Upper lobe of left lung (tissue), 6 donors: ENCODE measurements around the gene MRPS2. TPM values are rescaled to one million over a fixed set of nuclear protein-coding genes. Genes with fewer than 3 reads are reported as not detected.
A peak's percentile ranks its signal among the peaks of the same experiment; 100 is the strongest.
"Not testable (repeated sequence)": the region's sequence is repeated elsewhere in the genome, so short reads cannot be mapped to it uniquely, and the experiment has no call there.

Source experiments
- ATAC-seq, 2 donors: fragments of 200-7000 bp; cut with Tn5 transposase; one replicate each; pipeline ENCODE4 v1.9.1; 2022; ENCODE audit warnings: mild to moderate bottlenecking in 2 of 2, moderate library complexity in 2 of 2; ENCODE audit not compliant: low FRiP score in 2 of 2
- DNase-seq, 2 donors: peaks; one replicate each; pipeline ENCODE4 v3.0.0-alpha.2; 2019 to 2020
- H3K27ac ChIP-seq, 4 donors: fragments of 200-600 bp; sonication (generic); one replicate each; pipeline ENCODE4 v1.5.1; 2016 to 2019
- H3K27me3 ChIP-seq, 4 donors: fragments of 200-600 bp; sonication (generic); one replicate each; pipeline ENCODE4 v1.5.1; 2017 to 2019
- H3K36me3 ChIP-seq, 4 donors: fragments of 200-600 bp; sonication (generic); one replicate each; pipeline ENCODE4 v1.5.1; 2016 to 2019
- H3K4me1 ChIP-seq, 4 donors: fragments of 200-600 bp; sonication (generic); one replicate each; pipeline ENCODE4 v1.5.1; 2018 to 2019
- H3K4me3 ChIP-seq, 4 donors: fragments of 200-600 bp; sonication (generic); one replicate each; pipeline ENCODE4 v1.5.1; 2017 to 2019; ENCODE audit warnings: mild to moderate bottlenecking in 2 of 4, moderate library complexity in 1 of 4
- H3K9me3 ChIP-seq, 4 donors: fragments of 200-600 bp; sonication (generic); one replicate each; pipeline ENCODE4 v1.5.1; 2018 to 2019
- EP300 ChIP-seq, 4 donors: sonication (generic); formaldehyde crosslinking; IDR thresholded peaks; one replicate each; pipeline ENCODE4 v1.5.1; 2017; ENCODE audit warnings: antibody characterized with exemption in 4 of 4, control low read depth in 2 of 4
- POLR2A ChIP-seq, 4 donors: fragments of 450-650 bp; IDR thresholded peaks; one replicate each; pipeline ENCODE4 v1.5.1; 2016 to 2017; ENCODE audit warnings: antibody characterized with exemption in 4 of 4, mild to moderate bottlenecking in 2 of 4
- POLR2AphosphoS5 ChIP-seq, 2 donors: sonication (generic); formaldehyde crosslinking; IDR thresholded peaks; one replicate each; pipeline ENCODE4 v1.5.1; 2017; ENCODE audit warnings: antibody characterized with exemption in 2 of 2
- WGBS, 2 donors: methylation state at CpG; one replicate each; pipeline ENCODE4 v1.1.5; 2017 to 2018; 5-methylcytosine and 5-hydroxymethylcytosine counted together
- total RNA-seq, 6 donors: library from RNA; depleted of rRNA in 4 of 6; stranded (reverse); fragments of >200 nt in 4 of 6; gene quantifications; one replicate each; pipeline versions ENCODE4 v1.1.0 to v1.2.1, GENCODE V29; 2016 to 2021
- TF ChIP-seq, protein P1 (sequence below), 6 experiments: fragments of 450-650 bp in 4 of 6; fragments of 200-600 bp in 2 of 6; sonication (generic) in 2 of 6; IDR thresholded peaks; one replicate each; pipeline ENCODE4 v1.5.1; 2016 to 2019; ENCODE audit warnings: antibody characterized with exemption in 6 of 6
- donor health status: DM: no; HTN: no; CAD: no; lungs with moderate emphysema.
- donor health status: DM: no; HTN: yes; CAD: no; lungs with severe emphysema.

The MRPS2 gene
- total RNA-seq, 6 donors from 2014 or later, result 11.1 to 40.6 (median 26.3) TPM

DNA sequence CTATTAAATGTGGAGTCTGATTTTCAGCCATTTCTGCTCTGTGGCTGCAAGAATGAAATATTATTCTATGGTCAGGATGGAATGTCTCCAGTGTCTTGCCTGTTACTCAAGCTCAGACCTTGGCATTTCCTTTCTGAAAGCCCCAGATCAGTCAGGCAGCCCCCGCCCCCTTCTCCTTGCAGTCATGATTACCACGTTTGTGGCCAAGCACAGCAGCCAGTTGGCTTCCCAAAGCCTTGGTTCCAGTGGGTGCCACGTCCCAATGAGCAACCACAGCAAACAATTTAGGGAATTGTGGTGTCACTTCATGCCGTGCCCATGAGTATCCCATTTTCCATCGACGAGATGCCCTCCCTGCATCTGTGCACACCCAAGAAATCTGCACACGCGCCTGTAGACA, 35.7 kb downstream of the MRPS2 start:
- TF ChIP-seq POLR2AphosphoS5 (IDR thresholded peaks at IDR 0.05), result no peak
- TF ChIP-seq, protein P1, sequence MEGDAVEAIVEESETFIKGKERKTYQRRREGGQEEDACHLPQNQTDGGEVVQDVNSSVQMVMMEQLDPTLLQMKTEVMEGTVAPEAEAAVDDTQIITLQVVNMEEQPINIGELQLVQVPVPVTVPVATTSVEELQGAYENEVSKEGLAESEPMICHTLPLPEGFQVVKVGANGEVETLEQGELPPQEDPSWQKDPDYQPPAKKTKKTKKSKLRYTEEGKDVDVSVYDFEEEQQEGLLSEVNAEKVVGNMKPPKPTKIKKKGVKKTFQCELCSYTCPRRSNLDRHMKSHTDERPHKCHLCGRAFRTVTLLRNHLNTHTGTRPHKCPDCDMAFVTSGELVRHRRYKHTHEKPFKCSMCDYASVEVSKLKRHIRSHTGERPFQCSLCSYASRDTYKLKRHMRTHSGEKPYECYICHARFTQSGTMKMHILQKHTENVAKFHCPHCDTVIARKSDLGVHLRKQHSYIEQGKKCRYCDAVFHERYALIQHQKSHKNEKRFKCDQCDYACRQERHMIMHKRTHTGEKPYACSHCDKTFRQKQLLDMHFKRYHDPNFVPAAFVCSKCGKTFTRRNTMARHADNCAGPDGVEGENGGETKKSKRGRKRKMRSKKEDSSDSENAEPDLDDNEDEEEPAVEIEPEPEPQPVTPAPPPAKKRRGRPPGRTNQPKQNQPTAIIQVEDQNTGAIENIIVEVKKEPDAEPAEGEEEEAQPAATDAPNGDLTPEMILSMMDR (IDR thresholded peaks at IDR 0.05), result no peak
- TF ChIP-seq POLR2A (IDR thresholded peaks at IDR 0.05), result no peak
- no peak for TF ChIP-seq EP300 (IDR thresholded peaks at IDR 0.05)
- H3K4me3 ChIP-seq, result no peak overlapping the region
- WGBS, 2 donors, result 72 to 78% methylated on average over 8 of the region's 8 CpGs
- no peak overlapping the region for H3K27ac ChIP-seq
- no peak for ATAC-seq
- no peak for DNase-seq
- no peaks in the 10 kb centered on the region for H3K27me3 ChIP-seq
- H3K4me1 ChIP-seq, result no peaks in the 10 kb centered on the region
- no peaks in the 10 kb centered on the region for H3K36me3 ChIP-seq
- H3K9me3 ChIP-seq, result no peaks in the 10 kb centered on the region

DNA sequence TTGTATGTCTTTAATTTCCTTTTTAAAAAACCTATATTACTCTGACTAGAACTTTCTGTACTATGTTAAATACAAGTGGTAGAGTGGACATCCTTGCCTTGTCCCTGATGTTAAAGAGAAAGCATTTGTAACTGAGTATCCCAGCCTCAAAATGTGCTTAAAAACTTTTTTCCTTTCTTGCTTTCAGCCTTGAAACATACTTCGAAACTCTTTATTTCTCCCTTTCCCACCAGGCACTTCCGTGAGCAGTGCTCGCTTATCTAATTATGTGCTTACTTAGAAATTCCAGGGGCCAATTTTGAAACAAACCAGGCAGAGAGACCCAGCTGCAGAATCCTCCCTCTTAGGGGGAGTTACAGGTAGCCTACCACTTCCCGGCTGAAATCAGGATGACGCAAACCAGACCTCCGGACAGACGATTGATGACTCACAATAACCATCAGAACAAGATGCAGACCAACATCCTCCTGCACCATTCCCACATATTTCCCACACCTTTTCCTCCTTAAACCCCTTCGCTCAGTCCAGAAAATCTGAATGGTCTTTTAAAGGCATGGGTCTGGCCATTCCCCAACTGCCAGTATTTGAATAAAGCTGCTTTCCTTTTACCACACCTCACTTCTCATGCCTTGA, 42.9 kb downstream of the MRPS2 start:
- not testable (repeated sequence) for H3K36me3 ChIP-seq, DNase-seq, H3K9me3 ChIP-seq, H3K27me3 ChIP-seq, H3K27ac ChIP-seq, H3K4me3 ChIP-seq, H3K4me1 ChIP-seq, ATAC-seq
- 59 to 66% methylated on average over 8 of the region's 8 CpGs for WGBS, 2 donors

DNA sequence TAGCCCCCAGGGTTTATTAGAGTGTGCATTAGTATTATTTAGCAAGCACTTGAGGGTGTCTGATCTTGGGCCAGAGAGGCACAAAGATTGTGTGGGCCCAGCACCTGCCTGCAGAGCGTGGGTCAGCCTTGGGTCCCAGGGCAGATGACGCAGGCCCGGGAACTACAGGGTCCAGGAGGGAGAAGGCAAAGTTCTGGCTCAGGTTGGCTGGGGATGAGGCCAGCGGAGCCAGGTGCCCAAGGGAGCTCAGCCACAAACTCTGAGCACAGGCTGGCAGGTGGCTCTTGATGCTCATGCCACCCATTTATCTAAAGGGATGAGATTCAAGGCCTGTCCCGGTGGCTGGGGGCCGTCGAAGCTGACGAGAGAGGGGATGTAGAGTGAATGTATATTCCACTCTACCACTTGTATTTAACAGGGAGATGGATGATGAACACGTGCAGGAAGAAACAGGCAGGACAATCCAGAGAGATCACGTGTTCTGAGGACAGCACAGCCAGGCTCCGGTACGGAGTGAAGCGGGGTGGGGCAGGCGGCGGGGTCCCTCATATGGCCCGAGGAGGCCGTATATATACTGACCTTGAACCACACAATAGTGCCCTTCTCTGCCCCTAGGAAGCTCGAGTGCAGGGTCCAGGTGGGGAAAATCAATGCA, 44.6 kb downstream of the MRPS2 start:
- no peak overlapping the region for H3K27ac ChIP-seq
- TF ChIP-seq, protein P1 (IDR thresholded peaks at IDR 0.05), result no peak
- TF ChIP-seq POLR2A (IDR thresholded peaks at IDR 0.05) (no peak), EP300 (IDR thresholded peaks at IDR 0.05) (no peak), POLR2AphosphoS5 (IDR thresholded peaks at IDR 0.05) (no peak)
- DNase-seq (peak in 1 of 2 donors; percentile 49), ATAC-seq (no peak)
- no peaks in the 10 kb centered on the region for H3K4me1 ChIP-seq
- H3K9me3 ChIP-seq, result no peaks in the 10 kb centered on the region
- WGBS, 2 donors, result 80 to 85% methylated on average over 13 to 17 of the region's 18 CpGs
- no peak overlapping the region for H3K4me3 ChIP-seq
- H3K27me3 ChIP-seq, result no peaks in the 10 kb centered on the region
- H3K36me3 ChIP-seq, result no peaks in the 10 kb centered on the region

DNA sequence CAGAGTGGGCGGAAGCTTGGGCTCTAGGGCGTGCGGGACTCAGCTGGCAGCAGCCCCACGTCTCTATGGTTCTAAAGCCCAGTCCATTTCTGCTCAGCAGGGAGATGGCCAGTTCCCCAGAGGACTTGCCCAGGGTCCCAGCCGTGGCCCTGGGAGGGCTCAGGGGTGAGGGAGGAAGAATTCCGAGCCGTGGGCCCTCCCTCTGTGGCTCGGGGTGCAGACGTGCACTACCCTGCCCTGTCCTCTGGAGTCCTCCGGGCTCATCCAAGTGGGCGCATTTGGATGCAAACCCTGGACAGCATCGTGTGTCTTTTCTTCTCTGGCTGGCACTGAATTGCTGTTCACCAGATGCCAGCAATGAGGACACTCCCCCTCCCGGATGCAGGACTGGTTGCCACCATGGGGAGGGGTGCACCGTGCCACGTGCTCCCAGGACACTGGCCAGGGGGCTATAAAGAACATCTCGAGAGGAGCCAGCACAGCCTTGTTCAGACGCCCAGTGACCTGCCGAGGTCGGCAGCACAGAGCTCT, 45.2 kb downstream of the MRPS2 start, which contains the start of gene OBP2A:
Gene OBP2A, plus strand, starts transcription at position 481 of the 531 bp plus-strand sequence. CDS start 55 bp downstream, outside the sequence.
- not testable (repeated sequence) for ATAC-seq, H3K9me3 ChIP-seq, H3K4me3 ChIP-seq, H3K36me3 ChIP-seq, H3K27me3 ChIP-seq, H3K4me1 ChIP-seq, H3K27ac ChIP-seq
- WGBS, 2 donors, result 75 to 82% methylated on average over 4 to 12 of the region's 19 CpGs
- peak in 1 of 2 donors; percentile 56 for DNase-seq

- H3K9me3 ChIP-seq, H3K4me3 ChIP-seq, H3K36me3 ChIP-seq, H3K4me1 ChIP-seq, ATAC-seq, H3K27me3 ChIP-seq, H3K27ac ChIP-seq: not testable (repeated sequence)
- WGBS, 2 donors, result 76 to 80% methylated on average over 8 to 14 of the region's 21 CpGs
- DNase-seq, result peak in 1 of 2 donors; percentile 51
Measured at GRCh38 chr9:135546792-135547617, 46.5 kb downstream of the MRPS2 start.
